RWPE2 (cell line): ENCODE data around the gene SUMO2.

Experiments used
- ATAC-seq: fragments of 200-7000 bp; cut with Tn5 transposase; 3 replicates; pipeline ENCODE4 v1.9.1; 2021; ENCODE audit warnings: low read depth
- DNase-seq: peaks from one replicate; pipeline ENCODE4 v3.0.0-alpha.2; 2020; ENCODE audit warnings: low spot score
- H3K27ac ChIP-seq: fragments of 450-650 bp; 2 replicates; pipeline ENCODE4 v1.5.1; 2017; ENCODE audit warnings: mild to moderate bottlenecking; ENCODE audit not compliant: poor library complexity, severe bottlenecking
- H3K27me3 ChIP-seq: fragments of 250-450 bp; sonication (Bioruptor Pico); 2 replicates; pipeline ENCODE4 v1.5.1; 2021; ENCODE audit warnings: mild to moderate bottlenecking, moderate library complexity; ENCODE audit not compliant: insufficient read depth, poor library complexity, severe bottlenecking
- H3K36me3 ChIP-seq: fragments of 250-450 bp; sonication (Bioruptor Pico); 2 replicates; pipeline ENCODE4 v1.5.1; 2020; ENCODE audit warnings: low read depth, mild to moderate bottlenecking, moderate library complexity
- H3K4me1 ChIP-seq: fragments of 250-450 bp; sonication (Bioruptor Pico); 2 replicates; pipeline ENCODE4 v1.5.1; 2021; ENCODE audit warnings: mild to moderate bottlenecking, moderate library complexity; ENCODE audit not compliant: insufficient read depth, poor library complexity, severe bottlenecking
- H3K4me3 ChIP-seq: fragments of 250-450 bp; sonication (Bioruptor Pico); 2 replicates; pipeline ENCODE4 v1.5.1; 2021; ENCODE audit warnings: mild to moderate bottlenecking, moderate library complexity; ENCODE audit not compliant: severe bottlenecking
- H3K9me3 ChIP-seq: fragments of 250-450 bp; sonication (Bioruptor Pico); 2 replicates; pipeline ENCODE4 v1.5.1; 2021; ENCODE audit warnings: mild to moderate bottlenecking, moderate library complexity; ENCODE audit not compliant: severe bottlenecking
- CTCF ChIP-seq: fragments of 450-650 bp; IDR thresholded peaks from one replicate; pipeline ENCODE4 v1.5.1; 2017; ENCODE audit warnings: mild to moderate bottlenecking, moderate library complexity; ENCODE audit not compliant: poor library complexity, severe bottlenecking

SUMO2 gene

GRCh38 chr17:75181110-75181509 is 1.6 kb downstream of the SUMO2 start:
- DNase-seq (no peak), ATAC-seq (no peak)
- Histone ChIP-seq H3K4me1 (peaks cover 4% of the 10 kb centered on the region), H3K4me3 (peak overlapping the region; percentile 100), H3K27ac (peak overlapping the region; percentile 93), H3K9me3 (no peaks in the 10 kb centered on the region), H3K36me3 (peaks cover 49% of the 10 kb centered on the region), H3K27me3 (no peaks in the 10 kb centered on the region)
- TF ChIP-seq CTCF = no peak

GRCh38 chr17:75178453-75178852 is 4.3 kb downstream of the SUMO2 start:
- no peaks in the 10 kb centered on the region for H3K9me3 ChIP-seq
- ATAC-seq = no peak
- H3K4me1 ChIP-seq = peaks cover 3% of the 10 kb centered on the region
- no peaks in the 10 kb centered on the region for H3K27me3 ChIP-seq
- DNase-seq = no peak
- H3K27ac ChIP-seq = no peak overlapping the region
- peaks cover 75% of the 10 kb centered on the region for H3K36me3 ChIP-seq
- H3K4me3 ChIP-seq = no peak overlapping the region
- no peak for TF ChIP-seq CTCF

- no peak for TF ChIP-seq CTCF
- Histone ChIP-seq H3K4me3 (no peak overlapping the region), H3K4me1 (peaks cover 2% of the 10 kb centered on the region), H3K27ac (no peak overlapping the region), H3K9me3 (no peaks in the 10 kb centered on the region), H3K36me3 (peaks cover 90% of the 10 kb centered on the region), H3K27me3 (no peaks in the 10 kb centered on the region)
- ATAC-seq (no peak), DNase-seq (no peak)
These were observed 6.1 kb downstream of the SUMO2 start for GRCh38 chr17:75176625-75177024.

GRCh38 chr17:75174996-75175395 is 7.8 kb downstream of the SUMO2 start:
- no peaks in the 10 kb centered on the region for H3K9me3 ChIP-seq
- no peak for ATAC-seq
- H3K36me3 ChIP-seq = peaks cover 93% of the 10 kb centered on the region
- no peak overlapping the region for H3K27ac ChIP-seq
- TF ChIP-seq CTCF = no peak
- H3K4me3 ChIP-seq = no peak overlapping the region
- peaks cover 5% of the 10 kb centered on the region for H3K4me1 ChIP-seq
- H3K27me3 ChIP-seq = no peaks in the 10 kb centered on the region
- peak; percentile 29 for DNase-seq

GRCh38 chr17:75173526-75173925 is 9.2 kb downstream of the SUMO2 start:
- Histone ChIP-seq H3K27ac (no peak overlapping the region), H3K36me3 (peaks cover 93% of the 10 kb centered on the region), H3K4me3 (no peak overlapping the region), H3K27me3 (no peaks in the 10 kb centered on the region), H3K4me1 (peaks cover 5% of the 10 kb centered on the region), H3K9me3 (no peaks in the 10 kb centered on the region)
- ATAC-seq (no peak), DNase-seq (peak; percentile 13)
- TF ChIP-seq CTCF = no peak
